H9 (cell line): ENCODE data around the gene PCCB. TPM values are rescaled to one million over a fixed set of nuclear protein-coding genes. Genes with fewer than 3 reads are reported as not detected.

Experiments
- DNase-seq: peaks from one replicate; pipeline ENCODE4 v3.0.0-alpha.2; 2017
- H2AFZ ChIP-seq: one replicate; pipeline ENCODE4 v1.6.1; 2013; ENCODE audit warnings: mild to moderate bottlenecking, low read length, control low read depth, moderate library complexity
- H2AK5ac ChIP-seq: 2 replicates; pipeline ENCODE4 v1.6.1; 2013; ENCODE audit warnings: low read length, control low read depth, mixed read lengths; ENCODE audit not compliant: insufficient read length
- H2BK120ac ChIP-seq: one replicate; pipeline ENCODE4 v1.6.1; 2013; ENCODE audit warnings: low read depth, mild to moderate bottlenecking, low read length, control low read depth, inconsistent platforms; ENCODE audit not compliant: poor library complexity, severe bottlenecking
- H2BK12ac ChIP-seq: 2 replicates; pipeline ENCODE4 v1.6.1; 2013; ENCODE audit warnings: low read length, control low read depth, mixed read lengths, low read depth; ENCODE audit not compliant: insufficient read length
- H2BK15ac ChIP-seq: 2 replicates; pipeline ENCODE4 v1.6.1; 2013; ENCODE audit warnings: low read depth, low read length, control low read depth
- H2BK20ac ChIP-seq: one replicate; pipeline ENCODE4 v1.6.1; 2013; ENCODE audit warnings: low read depth, mild to moderate bottlenecking, low read length, control low read depth, inconsistent platforms; ENCODE audit not compliant: poor library complexity, severe bottlenecking
- H2BK5ac ChIP-seq: 2 replicates; pipeline ENCODE4 v1.6.1; 2013; ENCODE audit warnings: low read length, control low read depth, mixed read lengths; ENCODE audit not compliant: insufficient read length
- H3K14ac ChIP-seq: 2 replicates; pipeline ENCODE4 v1.6.1; 2013; ENCODE audit warnings: low read length, control low read depth; ENCODE audit not compliant: insufficient read depth
- H3K18ac ChIP-seq: 2 replicates; pipeline ENCODE4 v1.6.1; 2013; ENCODE audit warnings: low read depth, mild to moderate bottlenecking, mixed read lengths, low read length, control low read depth; ENCODE audit not compliant: insufficient read length
- H3K23ac ChIP-seq: 2 replicates; pipeline ENCODE4 v1.6.1; 2013; ENCODE audit warnings: low read length, control low read depth, mixed read lengths, low read depth; ENCODE audit not compliant: insufficient read length
- H3K23me2 ChIP-seq: 2 replicates; pipeline ENCODE4 v1.6.1; 2013; ENCODE audit warnings: low read depth, mild to moderate bottlenecking, mixed read lengths, low read length, control low read depth; ENCODE audit not compliant: insufficient read length, poor library complexity, severe bottlenecking
- H3K27ac ChIP-seq: 2 replicates; pipeline ENCODE4 v1.5.1; 2013; ENCODE audit warnings: low read length, control low read depth, mixed read lengths, low read depth; ENCODE audit not compliant: insufficient read length
- H3K27me3 ChIP-seq: 2 replicates; pipeline ENCODE4 v1.6.1; 2013; ENCODE audit warnings: low read length, control low read depth, inconsistent platforms; ENCODE audit not compliant: insufficient read depth
- H3K4ac ChIP-seq: 2 replicates; pipeline ENCODE4 v1.6.1; 2013; ENCODE audit warnings: low read depth, mild to moderate bottlenecking, control low read depth, inconsistent platforms, low read length, moderate library complexity
- H3K4me1 ChIP-seq: 2 replicates; pipeline ENCODE4 v1.6.1; 2013; ENCODE audit warnings: low read length, control low read depth, inconsistent platforms; ENCODE audit not compliant: insufficient read depth
- H3K4me2 ChIP-seq: 2 replicates; pipeline ENCODE4 v1.6.1; 2013; ENCODE audit warnings: low read length, control low read depth, mixed read lengths; ENCODE audit not compliant: insufficient read length, insufficient read depth
- H3K56ac ChIP-seq: 2 replicates; pipeline ENCODE4 v1.6.1; 2013; ENCODE audit warnings: low read depth, mild to moderate bottlenecking, mixed read lengths, low read length, control low read depth; ENCODE audit not compliant: insufficient read length
- H3K79me1 ChIP-seq: 2 replicates; pipeline ENCODE4 v1.6.1; 2013; ENCODE audit warnings: low read depth, mild to moderate bottlenecking, moderate library complexity, low read length, control low read depth, inconsistent platforms; ENCODE audit not compliant: insufficient read depth, poor library complexity, severe bottlenecking
- H3K79me2 ChIP-seq: 2 replicates; pipeline ENCODE4 v1.6.1; 2013; ENCODE audit warnings: low read length, control low read depth, inconsistent platforms; ENCODE audit not compliant: insufficient read depth
- H3K9ac ChIP-seq: 2 replicates; pipeline ENCODE4 v1.6.1; 2013; ENCODE audit warnings: low read length, control low read depth, mixed read lengths; ENCODE audit not compliant: insufficient read length; ENCODE audit errors: extremely low read depth
- H3K9me3 ChIP-seq: one replicate; pipeline ENCODE4 v1.6.1; 2013; ENCODE audit warnings: low read depth, low read length, inconsistent platforms; ENCODE audit not compliant: control insufficient read depth
- H3T11ph ChIP-seq: one replicate; pipeline ENCODE4 v1.6.1; 2013; ENCODE audit warnings: mild to moderate bottlenecking, low read length, control low read depth, inconsistent platforms
- H4K20me1 ChIP-seq: one replicate; pipeline ENCODE4 v1.6.1; 2013; ENCODE audit not compliant: control insufficient read depth, insufficient read length, insufficient read depth
- H4K5ac ChIP-seq: 2 replicates; pipeline ENCODE4 v1.6.1; 2013; ENCODE audit warnings: low read depth, mild to moderate bottlenecking, mixed read lengths, low read length, control low read depth; ENCODE audit not compliant: insufficient read length
- H4K8ac ChIP-seq: replicated peaks from 2 replicates; pipeline ENCODE4 v1.6.1; 2013; ENCODE audit warnings: low read length, control low read depth, mixed read lengths, low read depth; ENCODE audit not compliant: insufficient read length
- H4K91ac ChIP-seq: 2 replicates; pipeline ENCODE4 v1.6.1; 2013; ENCODE audit warnings: low read depth, mild to moderate bottlenecking, moderate library complexity, mixed read lengths, low read length, control low read depth; ENCODE audit not compliant: insufficient read length
- H3K27ac Mint-ChIP-seq, 3 experiments: 2 replicates in 2 of 3; 3 replicates in 1 of 3; pipeline ENCODE4 v1.8.0; 2020 to 2021; ENCODE audit warnings: mixed read lengths in 3 of 3, mild to moderate bottlenecking in 1 of 3, moderate library complexity in 1 of 3
- H3K27me3 Mint-ChIP-seq: 2 replicates; pipeline ENCODE4 v1.8.0; 2021; ENCODE audit warnings: low read depth, mild to moderate bottlenecking, moderate library complexity, mixed read lengths
- H3K36me3 Mint-ChIP-seq, 3 experiments: 2 replicates in 2 of 3; 3 replicates in 1 of 3; pipeline ENCODE4 v1.8.0; 2020 to 2021; ENCODE audit warnings: low read depth in 3 of 3, mixed read lengths in 3 of 3; ENCODE audit not compliant: insufficient read depth in 1 of 3
- H3K4me1 Mint-ChIP-seq, 2 experiments: 2 replicates each; pipeline ENCODE4 v1.8.0; 2020; ENCODE audit warnings: mixed read lengths in 2 of 2
- H3K4me3 Mint-ChIP-seq, 2 experiments: 2 replicates in 1 of 2; 3 replicates in 1 of 2; pipeline ENCODE4 v1.8.0; 2020 to 2021; ENCODE audit warnings: mild to moderate bottlenecking in 2 of 2, mixed read lengths in 2 of 2, moderate library complexity in 1 of 2
- H3K9me3 Mint-ChIP-seq, 2 experiments: 2 replicates in 1 of 2; 3 replicates in 1 of 2; pipeline ENCODE4 v1.8.0; 2020; ENCODE audit warnings: mild to moderate bottlenecking in 2 of 2, mixed read lengths in 2 of 2, moderate library complexity in 1 of 2
- WGBS: extraction: QIAGEN DNeasy Blood & Tissue Kit; methylation state at CpG from one replicate; pipeline ENCODE4 v1.1.7; 2013; ENCODE audit warnings: missing lambda C conversion rate, low lambda C conversion rate, mixed read lengths; ENCODE audit not compliant: insufficient read length; ENCODE audit errors: extremely low coverage; 5-methylcytosine and 5-hydroxymethylcytosine counted together
- total RNA-seq: library from RNA; stranded (reverse); gene quantifications from 2 replicates; pipeline ENCODE4 v1.2.1, GENCODE V29; 2021
- TF ChIP-seq, protein P1 (sequence below): fragments of 200-600 bp; sonication (generic); conservative IDR thresholded peaks from 3 replicates; pipeline ENCODE4 v1.8.0; 2021; ENCODE audit warnings: antibody characterized with exemption, mild to moderate bottlenecking

PCCB gene
- total RNA-seq, 1 experiment from 2014 or later: 68.9 TPM

DNA sequence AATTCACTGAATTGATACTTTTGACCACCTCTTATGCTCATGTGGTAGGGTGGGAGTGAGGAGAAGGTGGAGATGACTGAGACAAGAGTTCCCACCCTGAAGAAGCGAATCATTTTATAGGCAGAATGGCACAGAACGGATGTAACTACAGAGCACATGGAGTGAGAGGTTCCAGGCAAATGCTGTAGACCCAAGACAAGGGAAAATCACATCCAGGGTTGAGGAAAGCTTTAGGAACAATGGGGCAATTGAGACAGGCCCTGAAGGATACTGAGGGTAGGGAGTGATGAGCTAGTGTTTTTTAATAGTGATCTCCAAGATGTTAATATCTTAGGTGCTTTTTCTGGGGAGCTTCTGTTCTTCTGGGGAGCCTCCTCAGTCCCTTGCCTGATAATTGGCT lies 8.1 kb downstream of the PCCB start:
- no peak overlapping the region for H2AK5ac ChIP-seq
- H2BK20ac ChIP-seq: no peak overlapping the region
- no peak overlapping the region for H3K18ac ChIP-seq
- DNase-seq: no peak
- H4K8ac ChIP-seq: no peak overlapping the region
- Mint-ChIP-seq H3K27ac (no peak overlapping the region), H3K36me3 (peaks cover 28 to 59% (median 51%) of the 10 kb centered on the region in 3 experiments), H3K4me3 (no peak overlapping the region), H3K9me3 (no peaks in the 10 kb centered on the region), H3K27me3 (no peaks in the 10 kb centered on the region), H3K4me1 (no peaks in the 10 kb centered on the region; a peak in 1 of 4 replicates)
- no peak overlapping the region for H3T11ph ChIP-seq
- no peak overlapping the region for H3K4ac ChIP-seq
- no peak overlapping the region for H2BK120ac ChIP-seq
- H3K23ac ChIP-seq: no peak overlapping the region
- no peaks in the 10 kb centered on the region for H3K23me2 ChIP-seq
- no peak overlapping the region for H2AFZ ChIP-seq
- no peaks in the 10 kb centered on the region; the same call in 1 of the 2 replicates for H3K79me2 ChIP-seq
- H4K20me1 ChIP-seq: peaks cover 2% of the 10 kb centered on the region
- no peak overlapping the region for H3K14ac ChIP-seq
- no peak overlapping the region for H3K9ac ChIP-seq
- H3K27me3 ChIP-seq: no peaks in the 10 kb centered on the region
- no peak overlapping the region for H4K91ac ChIP-seq
- no peak overlapping the region for H2BK15ac ChIP-seq
- H3K4me1 ChIP-seq: no peaks in the 10 kb centered on the region
- H3K27ac ChIP-seq: no peak overlapping the region
- no peaks in the 10 kb centered on the region for H3K9me3 ChIP-seq
- no peak overlapping the region for H3K56ac ChIP-seq
- TF ChIP-seq, protein P1, sequence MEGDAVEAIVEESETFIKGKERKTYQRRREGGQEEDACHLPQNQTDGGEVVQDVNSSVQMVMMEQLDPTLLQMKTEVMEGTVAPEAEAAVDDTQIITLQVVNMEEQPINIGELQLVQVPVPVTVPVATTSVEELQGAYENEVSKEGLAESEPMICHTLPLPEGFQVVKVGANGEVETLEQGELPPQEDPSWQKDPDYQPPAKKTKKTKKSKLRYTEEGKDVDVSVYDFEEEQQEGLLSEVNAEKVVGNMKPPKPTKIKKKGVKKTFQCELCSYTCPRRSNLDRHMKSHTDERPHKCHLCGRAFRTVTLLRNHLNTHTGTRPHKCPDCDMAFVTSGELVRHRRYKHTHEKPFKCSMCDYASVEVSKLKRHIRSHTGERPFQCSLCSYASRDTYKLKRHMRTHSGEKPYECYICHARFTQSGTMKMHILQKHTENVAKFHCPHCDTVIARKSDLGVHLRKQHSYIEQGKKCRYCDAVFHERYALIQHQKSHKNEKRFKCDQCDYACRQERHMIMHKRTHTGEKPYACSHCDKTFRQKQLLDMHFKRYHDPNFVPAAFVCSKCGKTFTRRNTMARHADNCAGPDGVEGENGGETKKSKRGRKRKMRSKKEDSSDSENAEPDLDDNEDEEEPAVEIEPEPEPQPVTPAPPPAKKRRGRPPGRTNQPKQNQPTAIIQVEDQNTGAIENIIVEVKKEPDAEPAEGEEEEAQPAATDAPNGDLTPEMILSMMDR: no peak
- no peak overlapping the region for H2BK12ac ChIP-seq
- H4K5ac ChIP-seq: no peak overlapping the region
- H3K4me2 ChIP-seq: no peak overlapping the region
- H3K79me1 ChIP-seq: no peaks in the 10 kb centered on the region
- no CpG with 5 or more reads among the region's 2 CpGs for WGBS
- no peak overlapping the region for H2BK5ac ChIP-seq
